PFSK-1 (cell line): ENCODE measurements around the gene KIAA1549.

Experiments
- FOXP2 ChIP-seq: optimal IDR thresholded peaks from 2 replicates; pipeline ENCODE3; 2011; ENCODE audit warnings: borderline replicate concordance, control low read depth, inconsistent platforms; ENCODE audit not compliant: insufficient read depth; ENCODE audit errors: extremely low read length, extremely low read depth
- POLR2AphosphoS5 ChIP-seq: IDR thresholded peaks from 2 replicates; pipeline ENCODE4 v1.6.1; 2012; ENCODE audit warnings: low read depth, mild to moderate bottlenecking, control low read depth, low read length, moderate library complexity
- SIN3A ChIP-seq: IDR thresholded peaks from 2 replicates; pipeline ENCODE4 v1.6.1; 2012; ENCODE audit warnings: mild to moderate bottlenecking, low read length, moderate library complexity, borderline replicate concordance; ENCODE audit not compliant: insufficient read depth
- TAF1 ChIP-seq: IDR thresholded peaks from 2 replicates; pipeline ENCODE4 v1.6.1; 2012; ENCODE audit warnings: low read length, control low read depth, borderline replicate concordance; ENCODE audit not compliant: insufficient read depth
- TF ChIP-seq, protein P1 (sequence below), 2 experiments: IDR thresholded peaks; 2 replicates each; pipeline versions ENCODE4 v1.6.1 to v1.8.0; 2011 to 2012; ENCODE audit warnings: low read depth in 2 of 2, low read length in 2 of 2, control low read depth in 1 of 2, inconsistent platforms in 1 of 2, mild to moderate bottlenecking in 1 of 2, moderate library complexity in 1 of 2; ENCODE audit not compliant: insufficient read depth in 1 of 2

Gene KIAA1549

GRCh38 chr7:138999414-138999813, 18.2 kb upstream of the KIAA1549 start:
- no peak for TF ChIP-seq SIN3A
- TF ChIP-seq POLR2AphosphoS5, result no peak
- no peak for TF ChIP-seq TAF1
- TF ChIP-seq, protein P1, sequence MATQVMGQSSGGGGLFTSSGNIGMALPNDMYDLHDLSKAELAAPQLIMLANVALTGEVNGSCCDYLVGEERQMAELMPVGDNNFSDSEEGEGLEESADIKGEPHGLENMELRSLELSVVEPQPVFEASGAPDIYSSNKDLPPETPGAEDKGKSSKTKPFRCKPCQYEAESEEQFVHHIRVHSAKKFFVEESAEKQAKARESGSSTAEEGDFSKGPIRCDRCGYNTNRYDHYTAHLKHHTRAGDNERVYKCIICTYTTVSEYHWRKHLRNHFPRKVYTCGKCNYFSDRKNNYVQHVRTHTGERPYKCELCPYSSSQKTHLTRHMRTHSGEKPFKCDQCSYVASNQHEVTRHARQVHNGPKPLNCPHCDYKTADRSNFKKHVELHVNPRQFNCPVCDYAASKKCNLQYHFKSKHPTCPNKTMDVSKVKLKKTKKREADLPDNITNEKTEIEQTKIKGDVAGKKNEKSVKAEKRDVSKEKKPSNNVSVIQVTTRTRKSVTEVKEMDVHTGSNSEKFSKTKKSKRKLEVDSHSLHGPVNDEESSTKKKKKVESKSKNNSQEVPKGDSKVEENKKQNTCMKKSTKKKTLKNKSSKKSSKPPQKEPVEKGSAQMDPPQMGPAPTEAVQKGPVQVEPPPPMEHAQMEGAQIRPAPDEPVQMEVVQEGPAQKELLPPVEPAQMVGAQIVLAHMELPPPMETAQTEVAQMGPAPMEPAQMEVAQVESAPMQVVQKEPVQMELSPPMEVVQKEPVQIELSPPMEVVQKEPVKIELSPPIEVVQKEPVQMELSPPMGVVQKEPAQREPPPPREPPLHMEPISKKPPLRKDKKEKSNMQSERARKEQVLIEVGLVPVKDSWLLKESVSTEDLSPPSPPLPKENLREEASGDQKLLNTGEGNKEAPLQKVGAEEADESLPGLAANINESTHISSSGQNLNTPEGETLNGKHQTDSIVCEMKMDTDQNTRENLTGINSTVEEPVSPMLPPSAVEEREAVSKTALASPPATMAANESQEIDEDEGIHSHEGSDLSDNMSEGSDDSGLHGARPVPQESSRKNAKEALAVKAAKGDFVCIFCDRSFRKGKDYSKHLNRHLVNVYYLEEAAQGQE (IDR thresholded peaks at IDR 0.05; ENCODE audit: insufficient read depth in 1 of 2, low read depth in 2 of 2, low read length in 2 of 2), result no peak
- no peak for TF ChIP-seq FOXP2

- TF ChIP-seq, protein P1 (IDR thresholded peaks at IDR 0.05; ENCODE audit: insufficient read depth in 1 of 2, low read depth in 2 of 2, low read length in 2 of 2), result no peak
- no peak for TF ChIP-seq SIN3A
- no peak for TF ChIP-seq FOXP2
- TF ChIP-seq TAF1, result no peak
- TF ChIP-seq POLR2AphosphoS5, result no peak
Observed at GRCh38 chr7:138992052-138992531, 10.9 kb upstream of the KIAA1549 start.

GRCh38 chr7:138987686-138988085, 6.5 kb upstream of the KIAA1549 start:
- TF ChIP-seq TAF1, result no peak
- TF ChIP-seq FOXP2, result no peak
- TF ChIP-seq SIN3A, result no peak
- no peak for TF ChIP-seq POLR2AphosphoS5
- TF ChIP-seq, protein P1 (IDR thresholded peaks at IDR 0.05; ENCODE audit: insufficient read depth in 1 of 2, low read depth in 2 of 2, low read length in 2 of 2), result no peak

GRCh38 chr7:138982204-138982623, 1.0 kb upstream of the KIAA1549 start:
- TF ChIP-seq, protein P1 (IDR thresholded peaks at IDR 0.05; ENCODE audit: insufficient read depth in 1 of 2, low read depth in 2 of 2, low read length in 2 of 2), result no peak
- TF ChIP-seq FOXP2 (peak; percentile 2), TAF1 (no peak), SIN3A (no peak), POLR2AphosphoS5 (no peak)

DNA sequence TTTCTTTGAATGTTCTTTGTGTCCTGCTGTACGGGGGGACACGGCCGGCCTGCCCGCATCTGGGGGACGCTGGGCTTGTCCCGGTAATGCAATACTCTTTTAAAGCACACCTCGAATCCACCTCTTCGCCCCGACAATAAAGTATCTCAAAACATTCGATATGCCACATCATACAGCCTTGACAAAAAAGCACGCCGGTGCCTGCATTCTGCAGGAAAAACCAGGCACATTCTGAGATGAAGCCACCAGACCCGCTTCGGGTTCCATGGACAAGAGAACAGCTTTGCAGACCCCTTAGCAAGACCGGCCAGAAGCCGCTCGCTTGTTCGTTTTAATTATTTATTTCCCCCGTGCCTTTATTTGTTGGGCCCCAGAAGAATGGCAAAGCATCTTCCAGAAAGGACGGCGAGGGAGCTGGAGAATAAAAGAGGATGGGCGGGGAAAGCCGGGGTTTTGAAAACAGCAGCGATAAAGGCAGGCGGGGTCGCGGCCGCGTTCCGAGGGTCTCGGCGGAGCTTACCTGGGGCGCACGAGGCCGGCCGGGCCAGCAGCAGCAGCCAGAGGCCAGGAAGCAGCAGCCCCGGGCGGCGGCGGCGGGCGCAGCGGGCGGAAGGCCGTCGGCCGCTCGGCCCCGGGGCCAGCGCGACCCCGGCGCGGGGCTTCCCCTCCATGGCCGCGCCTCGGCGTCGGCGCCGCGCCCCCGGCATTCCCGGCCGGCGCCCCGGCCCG, 462 bp downstream of the KIAA1549 start:
- no peak for TF ChIP-seq FOXP2
